Measurements from ENCODE around the gene RPS8.
A peak's percentile ranks its signal among the peaks of the same experiment; 100 is the strongest.

Gene RPS8

DNA sequence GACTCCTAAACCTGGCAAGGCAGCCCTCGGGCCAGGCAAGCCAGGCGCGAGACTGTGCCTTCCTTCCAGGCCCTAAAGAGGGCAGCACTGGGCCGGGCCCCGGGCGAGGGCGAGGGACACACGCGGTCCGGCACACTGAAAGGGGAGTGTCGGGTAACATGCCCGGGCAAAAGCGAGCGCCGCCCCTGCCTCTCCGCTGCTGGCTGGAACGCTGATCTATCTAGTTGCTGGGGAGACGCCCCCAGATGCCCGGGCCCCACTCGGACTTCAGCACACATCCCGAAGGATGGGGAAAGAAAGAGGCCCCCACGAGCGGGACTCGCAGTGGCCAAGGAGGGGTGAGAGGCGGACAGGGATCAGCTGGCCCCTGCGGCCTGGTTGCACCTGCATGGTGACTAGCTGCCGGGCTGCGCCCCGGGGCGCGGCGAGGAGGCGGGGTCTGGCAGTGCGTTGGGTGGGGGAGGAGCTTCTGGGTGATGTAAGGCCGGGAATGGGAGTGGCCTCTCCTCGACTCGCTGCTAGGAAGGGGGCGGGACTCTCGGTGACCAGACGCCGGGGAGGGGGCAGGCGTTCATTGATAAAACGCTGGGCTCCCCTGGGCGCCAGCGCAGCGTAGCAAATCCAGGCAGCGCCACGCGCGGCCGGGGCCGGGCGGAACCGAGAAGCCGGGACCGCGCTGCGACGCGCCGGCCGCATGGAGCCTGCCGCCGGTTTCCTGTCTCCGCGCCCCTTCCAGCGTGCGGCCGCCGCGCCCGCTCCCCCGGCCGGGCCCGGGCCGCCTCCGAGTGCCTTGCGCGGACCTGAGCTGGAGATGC lies 24.6 kb downstream of the RPS8 start, which contains the start of gene PLK3 (continued):
- no peak for TF ChIP-seq GLI4 (tag by site-specific recombination; IDR thresholded peaks at IDR 0.05)
- no peak for TF ChIP-seq SCRT1 (tag by site-specific recombination; IDR thresholded peaks at IDR 0.05; ENCODE audit: borderline replicate concordance)
- TF ChIP-seq ZNF324 (tag by site-specific recombination; IDR thresholded peaks at IDR 0.05), result peak; percentile 91
- TF ChIP-seq ZNF623 (tag by site-specific recombination; IDR thresholded peaks at IDR 0.05), result peak; percentile 25; the same call in 1 of the 2 replicates
- TF ChIP-seq ZNF23 (tag by site-specific recombination; IDR thresholded peaks at IDR 0.05; ENCODE audit: borderline replicate concordance), result no peak
- no peak for TF ChIP-seq ZNF621 (tag by site-specific recombination; IDR thresholded peaks at IDR 0.05)
- no peak for TF ChIP-seq ZNF596 (tag by site-specific recombination; IDR thresholded peaks at IDR 0.05)
- TF ChIP-seq GLIS2 (tag by site-specific recombination; IDR thresholded peaks at IDR 0.05), result peak; percentile 98
- no peak; the same call in 1 of the 2 replicates for TF ChIP-seq SCRT2 (tag by site-specific recombination; IDR thresholded peaks at IDR 0.05)
- TF ChIP-seq ZNF529 (tag by site-specific recombination; IDR thresholded peaks at IDR 0.05; ENCODE audit: insufficient replicate concordance), result no peak
- TF ChIP-seq ZNF561 (tag by site-specific recombination; IDR thresholded peaks at IDR 0.05; ENCODE audit: borderline replicate concordance), result peak; percentile 98
- TF ChIP-seq, protein P1, sequence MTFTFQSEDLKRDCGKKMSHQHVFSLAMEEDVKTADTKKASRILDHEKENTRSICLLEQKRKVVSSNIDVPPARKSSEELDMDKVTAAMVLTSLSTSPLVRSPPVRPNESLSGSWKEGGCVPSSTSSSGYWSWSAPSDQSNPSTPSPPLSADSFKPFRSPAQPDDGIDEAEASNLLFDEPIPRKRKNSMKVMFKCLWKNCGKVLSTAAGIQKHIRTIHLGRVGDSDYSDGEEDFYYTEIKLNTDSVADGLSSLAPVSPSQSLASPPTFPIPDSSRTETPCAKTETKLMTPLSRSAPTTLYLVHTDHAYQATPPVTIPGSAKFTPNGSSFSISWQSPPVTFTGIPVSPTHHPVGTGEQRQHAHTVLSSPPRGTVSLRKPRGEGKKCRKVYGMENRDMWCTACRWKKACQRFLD (tag by site-specific recombination; IDR thresholded peaks at IDR 0.05), result no peak
- peak; percentile 97 for TF ChIP-seq ZNF423 (tag by site-specific recombination; IDR thresholded peaks at IDR 0.05)
- TF ChIP-seq, protein P2, sequence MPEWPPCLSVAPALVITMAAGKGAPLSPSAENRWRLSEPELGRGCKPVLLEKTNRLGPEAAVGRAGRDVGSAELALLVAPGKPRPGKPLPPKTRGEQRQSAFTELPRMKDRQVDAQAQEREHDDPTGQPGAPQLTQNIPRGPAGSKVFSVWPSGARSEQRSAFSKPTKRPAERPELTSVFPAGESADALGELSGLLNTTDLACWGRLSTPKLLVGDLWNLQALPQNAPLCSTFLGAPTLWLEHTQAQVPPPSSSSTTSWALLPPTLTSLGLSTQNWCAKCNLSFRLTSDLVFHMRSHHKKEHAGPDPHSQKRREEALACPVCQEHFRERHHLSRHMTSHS (tag by site-specific recombination; IDR thresholded peaks at IDR 0.05), result no peak
- TF ChIP-seq, protein P3, sequence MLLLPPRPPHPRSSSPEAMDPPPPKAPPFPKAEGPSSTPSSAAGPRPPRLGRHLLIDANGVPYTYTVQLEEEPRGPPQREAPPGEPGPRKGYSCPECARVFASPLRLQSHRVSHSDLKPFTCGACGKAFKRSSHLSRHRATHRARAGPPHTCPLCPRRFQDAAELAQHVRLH (tag by site-specific recombination; IDR thresholded peaks at IDR 0.05), result peak; percentile 81
- no peak for TF ChIP-seq ZNF585B (tag by site-specific recombination; IDR thresholded peaks at IDR 0.05)
- TF ChIP-seq ZNF114 (tag by site-specific recombination; IDR thresholded peaks at IDR 0.05), result no peak
- TF ChIP-seq REPIN1 (tag by site-specific recombination; IDR thresholded peaks at IDR 0.05; ENCODE audit: low read depth), result no peak
- TF ChIP-seq, protein P4, sequence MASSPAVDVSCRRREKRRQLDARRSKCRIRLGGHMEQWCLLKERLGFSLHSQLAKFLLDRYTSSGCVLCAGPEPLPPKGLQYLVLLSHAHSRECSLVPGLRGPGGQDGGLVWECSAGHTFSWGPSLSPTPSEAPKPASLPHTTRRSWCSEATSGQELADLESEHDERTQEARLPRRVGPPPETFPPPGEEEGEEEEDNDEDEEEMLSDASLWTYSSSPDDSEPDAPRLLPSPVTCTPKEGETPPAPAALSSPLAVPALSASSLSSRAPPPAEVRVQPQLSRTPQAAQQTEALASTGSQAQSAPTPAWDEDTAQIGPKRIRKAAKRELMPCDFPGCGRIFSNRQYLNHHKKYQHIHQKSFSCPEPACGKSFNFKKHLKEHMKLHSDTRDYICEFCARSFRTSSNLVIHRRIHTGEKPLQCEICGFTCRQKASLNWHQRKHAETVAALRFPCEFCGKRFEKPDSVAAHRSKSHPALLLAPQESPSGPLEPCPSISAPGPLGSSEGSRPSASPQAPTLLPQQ (tag by site-specific recombination; IDR thresholded peaks at IDR 0.05), result peak; percentile 97
- peak; percentile 88 for TF ChIP-seq SP7 (tag by site-specific recombination; IDR thresholded peaks at IDR 0.05)
- 0 out of 2 replicates have a peak, but pooled peaks have one; percentile 65 for TF ChIP-seq ZNF391 (tag by site-specific recombination; IDR thresholded peaks at IDR 0.05; ENCODE audit: borderline replicate concordance, low read depth)
- no peak for TF ChIP-seq ZNF548 (tag by site-specific recombination; IDR thresholded peaks at IDR 0.05)
- TF ChIP-seq ZNF426 (tag by site-specific recombination; IDR thresholded peaks at IDR 0.05), result no peak
- TF ChIP-seq MZF1 (tag by site-specific recombination; IDR thresholded peaks at IDR 0.05; ENCODE audit: borderline replicate concordance), result peak; percentile 73
- TF ChIP-seq, protein P5, sequence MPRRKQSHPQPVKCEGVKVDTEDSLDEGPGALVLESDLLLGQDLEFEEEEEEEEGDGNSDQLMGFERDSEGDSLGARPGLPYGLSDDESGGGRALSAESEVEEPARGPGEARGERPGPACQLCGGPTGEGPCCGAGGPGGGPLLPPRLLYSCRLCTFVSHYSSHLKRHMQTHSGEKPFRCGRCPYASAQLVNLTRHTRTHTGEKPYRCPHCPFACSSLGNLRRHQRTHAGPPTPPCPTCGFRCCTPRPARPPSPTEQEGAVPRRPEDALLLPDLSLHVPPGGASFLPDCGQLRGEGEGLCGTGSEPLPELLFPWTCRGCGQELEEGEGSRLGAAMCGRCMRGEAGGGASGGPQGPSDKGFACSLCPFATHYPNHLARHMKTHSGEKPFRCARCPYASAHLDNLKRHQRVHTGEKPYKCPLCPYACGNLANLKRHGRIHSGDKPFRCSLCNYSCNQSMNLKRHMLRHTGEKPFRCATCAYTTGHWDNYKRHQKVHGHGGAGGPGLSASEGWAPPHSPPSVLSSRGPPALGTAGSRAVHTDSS (tag by site-specific recombination; IDR thresholded peaks at IDR 0.05), result no peak
- TF ChIP-seq ZNF10 (tag by site-specific recombination; IDR thresholded peaks at IDR 0.05), result peak; percentile 55; the same call in 1 of the 2 replicates
- TF ChIP-seq ZNF544 (tag by site-specific recombination; IDR thresholded peaks at IDR 0.05), result no peak
- peak; percentile 85 for TF ChIP-seq ZNF341 (tag by site-specific recombination; IDR thresholded peaks at IDR 0.05; ENCODE audit: low read depth)
- TF ChIP-seq ZBTB20 (tag by site-specific recombination; IDR thresholded peaks at IDR 0.05), result peak; percentile 99
- no peak for TF ChIP-seq ZNF211 (tag by site-specific recombination; IDR thresholded peaks at IDR 0.05; ENCODE audit: low read depth)
- TF ChIP-seq, protein P6, sequence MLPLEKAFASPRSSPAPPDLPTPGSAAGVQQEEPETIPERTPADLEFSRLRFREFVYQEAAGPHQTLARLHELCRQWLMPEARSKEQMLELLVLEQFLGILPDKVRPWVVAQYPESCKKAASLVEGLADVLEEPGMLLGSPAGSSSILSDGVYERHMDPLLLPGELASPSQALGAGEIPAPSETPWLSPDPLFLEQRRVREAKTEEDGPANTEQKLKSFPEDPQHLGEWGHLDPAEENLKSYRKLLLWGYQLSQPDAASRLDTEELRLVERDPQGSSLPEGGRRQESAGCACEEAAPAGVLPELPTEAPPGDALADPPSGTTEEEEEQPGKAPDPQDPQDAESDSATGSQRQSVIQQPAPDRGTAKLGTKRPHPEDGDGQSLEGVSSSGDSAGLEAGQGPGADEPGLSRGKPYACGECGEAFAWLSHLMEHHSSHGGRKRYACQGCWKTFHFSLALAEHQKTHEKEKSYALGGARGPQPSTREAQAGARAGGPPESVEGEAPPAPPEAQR (tag by site-specific recombination; IDR thresholded peaks at IDR 0.05), result no peak
- TF ChIP-seq, protein P7, sequence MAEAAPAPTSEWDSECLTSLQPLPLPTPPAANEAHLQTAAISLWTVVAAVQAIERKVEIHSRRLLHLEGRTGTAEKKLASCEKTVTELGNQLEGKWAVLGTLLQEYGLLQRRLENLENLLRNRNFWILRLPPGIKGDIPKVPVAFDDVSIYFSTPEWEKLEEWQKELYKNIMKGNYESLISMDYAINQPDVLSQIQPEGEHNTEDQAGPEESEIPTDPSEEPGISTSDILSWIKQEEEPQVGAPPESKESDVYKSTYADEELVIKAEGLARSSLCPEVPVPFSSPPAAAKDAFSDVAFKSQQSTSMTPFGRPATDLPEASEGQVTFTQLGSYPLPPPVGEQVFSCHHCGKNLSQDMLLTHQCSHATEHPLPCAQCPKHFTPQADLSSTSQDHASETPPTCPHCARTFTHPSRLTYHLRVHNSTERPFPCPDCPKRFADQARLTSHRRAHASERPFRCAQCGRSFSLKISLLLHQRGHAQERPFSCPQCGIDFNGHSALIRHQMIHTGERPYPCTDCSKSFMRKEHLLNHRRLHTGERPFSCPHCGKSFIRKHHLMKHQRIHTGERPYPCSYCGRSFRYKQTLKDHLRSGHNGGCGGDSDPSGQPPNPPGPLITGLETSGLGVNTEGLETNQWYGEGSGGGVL (tag by site-specific recombination; IDR thresholded peaks at IDR 0.05), result no peak

All from HEK293 (cell line).